NCI-H128 (cell line): ENCODE data around the gene RLBP1.

ENCODE experiments used
- DNase-seq: peaks from one replicate; lab custom pipeline; 2025; ENCODE audit not compliant: unreplicated experiment; lab: John Stamatoyannopoulos, UW

Gene RLBP1

DNA sequence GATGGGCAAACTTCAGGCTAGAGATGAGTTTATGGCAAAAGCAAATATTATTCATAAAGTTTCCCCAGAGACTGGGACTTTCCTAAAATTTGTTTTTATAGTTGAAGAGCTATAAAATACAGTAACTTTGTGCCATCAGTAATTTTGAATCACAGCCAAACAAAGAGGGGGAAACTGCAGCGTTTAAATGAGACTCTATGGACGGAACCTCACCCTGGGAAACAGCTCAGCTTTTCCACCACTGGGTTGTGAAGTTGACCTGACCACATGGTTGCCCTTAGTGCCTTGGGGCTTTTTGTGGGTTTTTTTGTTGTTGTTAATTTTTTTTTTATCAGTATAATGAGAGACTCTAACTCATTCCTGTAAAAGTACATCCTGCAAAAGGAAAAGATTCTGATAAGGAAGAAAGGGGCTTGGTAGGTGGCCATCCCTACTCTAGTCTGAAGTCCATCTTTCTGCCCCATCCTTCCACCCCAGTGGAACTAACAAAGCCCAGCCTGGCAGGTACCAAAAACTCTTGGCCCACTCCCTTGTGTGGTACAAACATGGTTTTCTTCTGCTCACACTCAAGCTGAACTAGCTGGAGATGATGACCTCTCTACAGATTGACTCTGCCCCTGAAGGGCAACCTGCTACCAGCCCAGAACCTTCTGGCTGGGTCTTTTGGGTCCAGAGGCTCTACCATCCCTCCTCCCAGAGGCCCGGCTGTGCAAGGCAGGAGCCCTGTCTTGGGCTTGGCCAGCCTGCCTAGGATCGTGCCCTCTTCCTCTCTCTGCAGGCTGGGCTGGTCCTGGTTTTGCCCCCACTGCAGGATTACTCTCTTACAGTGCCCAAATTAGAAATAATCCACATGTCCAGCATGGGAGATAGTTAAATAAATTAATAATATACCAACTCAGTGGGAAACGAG, 41.2 kb downstream of the RLBP1 start:
- no peak for DNase-seq

- no peak for DNase-seq
Measured at GRCh38 chr15:89178307-89178977, 42.9 kb downstream of the RLBP1 start.

- peak; percentile 43 for DNase-seq
Measured at GRCh38 chr15:89177633-89178306, 43.6 kb downstream of the RLBP1 start.

DNA sequence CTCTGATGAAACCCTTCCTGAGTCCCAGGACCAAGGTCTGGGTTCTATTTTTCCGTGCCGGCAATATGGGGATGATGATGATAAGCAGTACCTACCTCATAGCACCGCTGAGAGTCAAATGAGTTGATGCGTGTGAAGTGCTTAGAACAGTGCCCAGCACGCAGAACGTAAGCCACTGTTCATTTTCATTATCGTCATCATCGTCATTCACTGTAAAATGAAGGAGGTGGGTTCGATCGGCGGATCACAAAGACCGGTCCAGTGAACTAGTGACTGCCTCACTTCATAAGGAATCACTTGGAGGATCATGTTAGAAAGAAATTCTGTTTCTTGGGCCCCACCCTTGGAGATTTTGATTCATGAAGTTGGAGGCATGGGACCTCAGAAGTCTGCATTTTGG, 44.3 kb downstream of the RLBP1 start:
- DNase-seq = no peak

DNA sequence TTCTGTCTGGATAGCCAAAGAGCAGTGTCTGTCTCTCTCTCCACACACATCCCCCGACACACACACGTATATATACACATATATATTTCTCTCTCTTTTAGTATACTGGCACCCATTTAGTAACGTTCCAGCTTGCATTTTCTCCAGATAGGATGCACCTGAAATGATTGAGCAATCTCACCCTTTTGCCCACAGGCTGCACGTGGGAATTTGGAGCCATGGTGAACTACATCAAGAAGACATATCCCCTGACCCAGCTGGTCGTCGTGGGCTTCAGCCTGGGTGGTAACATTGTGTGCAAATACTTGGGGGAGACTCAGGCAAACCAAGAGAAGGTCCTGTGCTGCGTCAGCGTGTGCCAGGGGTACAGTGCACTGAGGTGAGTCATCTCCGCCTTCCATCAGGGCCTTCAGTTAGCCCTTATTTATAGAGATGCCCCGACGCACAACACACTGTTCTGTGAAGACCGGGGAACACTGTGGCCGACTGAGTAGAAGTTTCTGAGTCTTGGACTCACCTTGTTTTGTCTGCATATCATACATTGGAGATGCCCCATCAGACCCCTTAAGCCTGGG, 45.7 kb downstream of the RLBP1 start:
- no peak for DNase-seq

GRCh38 chr15:89174476-89174875, 46.9 kb downstream of the RLBP1 start:
- DNase-seq = no peak

- DNase-seq = no peak
Measured at GRCh38 chr15:89172921-89173320, 48.5 kb downstream of the RLBP1 start.

- DNase-seq = peak; percentile 24
Measured at GRCh38 chr15:89171136-89172072, 50.0 kb downstream of the RLBP1 start.

DNA sequence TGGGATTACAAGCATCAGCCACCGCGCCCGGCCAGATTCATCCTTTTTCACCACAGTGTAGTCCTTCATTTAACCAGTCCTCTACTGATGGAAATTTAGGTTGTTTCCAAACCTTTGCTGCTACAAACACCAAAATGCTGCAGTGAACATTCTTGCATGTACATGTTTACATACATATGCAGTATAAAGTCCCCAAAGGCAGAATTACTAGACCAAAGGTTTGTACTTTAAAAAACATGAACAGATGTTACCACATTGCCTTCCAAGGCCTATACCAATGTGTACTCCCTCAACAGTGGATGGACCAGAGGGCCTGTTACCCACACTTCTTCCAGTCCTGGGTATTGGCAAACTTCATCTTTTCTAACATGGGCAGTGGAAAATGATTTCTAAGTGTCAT, 51.0 kb downstream of the RLBP1 start:
- DNase-seq = no peak

DNA sequence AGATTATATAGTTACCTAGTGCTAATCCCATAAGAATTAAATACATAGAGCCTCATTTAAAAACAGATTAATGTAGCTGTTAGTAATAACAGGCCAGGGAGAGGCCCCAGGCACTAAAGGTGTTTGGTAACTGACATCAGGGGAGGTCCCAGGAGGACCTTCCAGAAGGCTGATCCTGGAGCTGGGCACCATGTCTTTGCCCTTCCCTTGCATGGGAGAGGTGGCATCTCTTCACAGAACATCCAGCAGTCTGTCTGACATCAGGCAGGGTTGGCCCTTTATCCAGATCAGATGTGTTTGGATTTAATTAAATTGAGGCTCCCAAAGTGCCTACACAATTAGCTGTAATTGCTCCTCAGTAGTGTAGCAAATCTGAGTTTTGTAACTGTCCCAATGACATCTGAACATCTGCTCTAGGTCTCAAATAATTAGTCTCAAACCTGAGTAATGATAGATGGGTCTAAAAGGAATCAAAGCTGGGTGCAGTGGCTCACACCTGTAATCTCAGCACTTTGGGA, 53.0 kb downstream of the RLBP1 start:
- DNase-seq = no peak

GRCh38 chr15:89167267-89168176, 53.9 kb downstream of the RLBP1 start:
- DNase-seq = no peak

DNA sequence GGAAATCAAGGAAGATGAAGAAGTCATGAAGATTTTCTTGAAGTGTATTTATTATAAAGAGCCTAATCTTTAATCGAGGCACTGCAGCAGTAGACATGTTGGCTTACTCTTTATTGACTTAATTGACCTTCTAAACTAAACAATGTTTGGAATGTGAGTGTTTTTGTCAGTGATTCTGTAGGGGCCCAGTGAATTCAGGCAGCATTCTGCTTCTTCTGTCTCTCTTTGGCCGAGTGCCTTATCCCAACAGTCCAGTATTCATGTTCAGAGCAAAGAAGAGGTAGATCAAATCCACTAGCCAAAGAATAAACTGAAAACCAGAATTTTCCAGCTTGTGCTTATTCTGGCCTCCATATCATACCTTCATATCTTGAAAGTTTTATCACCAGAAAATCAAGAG, 55.7 kb downstream of the RLBP1 start:
- DNase-seq = no peak

GRCh38 chr15:89164712-89165211, 56.6 kb downstream of the RLBP1 start:
- DNase-seq = no peak

DNA sequence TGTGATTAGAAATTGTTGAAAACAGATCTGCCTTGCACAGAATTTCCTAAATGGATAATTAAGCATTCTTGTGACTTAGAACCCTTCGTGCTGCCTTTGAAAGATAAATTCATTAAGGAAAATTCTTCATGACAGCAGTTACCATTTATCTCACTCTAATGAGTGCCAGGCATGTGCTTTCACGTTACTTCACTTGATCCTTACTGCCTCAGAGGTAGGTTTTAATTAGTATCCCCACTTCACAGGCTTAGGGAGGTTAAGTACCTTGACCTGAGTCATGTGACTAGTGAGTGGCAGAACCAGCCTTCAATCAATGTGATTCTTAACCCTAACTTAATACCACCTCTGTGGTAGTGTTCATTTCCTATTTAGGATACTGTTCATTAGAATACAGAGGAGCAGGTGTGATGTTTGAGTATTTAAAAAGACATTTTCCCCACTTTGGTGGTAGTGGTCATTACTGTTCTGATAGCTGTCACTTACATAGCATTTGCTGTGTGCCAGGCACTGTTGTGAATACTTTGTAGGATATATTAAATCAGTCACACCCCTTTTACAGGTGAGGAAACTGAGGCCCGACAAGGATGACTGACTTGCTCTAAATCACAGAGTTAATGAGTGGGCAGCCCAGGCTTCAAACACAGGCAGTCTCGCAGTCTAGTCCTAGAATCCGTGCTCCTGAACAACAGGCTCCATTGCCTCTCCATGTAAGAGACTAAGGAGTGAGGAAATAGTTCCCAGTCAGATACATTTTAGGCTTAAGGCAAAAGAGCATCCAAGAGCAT, 57.9 kb downstream of the RLBP1 start:
- no peak for DNase-seq

- DNase-seq = no peak
Measured at GRCh38 chr15:89161666-89162065, 59.7 kb downstream of the RLBP1 start.
